C4-2B (cell line): Measurements from ENCODE around the gene NAV2.
"Not testable (repeated sequence)": the region's sequence is repeated elsewhere in the genome, so short reads cannot be mapped to it uniquely, and the experiment has no call there.

Experiments
- H3K27ac ChIP-seq: fragments of 450-650 bp; 2 replicates; pipeline ENCODE4 v1.5.1; 2017
- CTCF ChIP-seq: fragments of 450-650 bp; conservative IDR thresholded peaks from 2 replicates; pipeline ENCODE4 v1.5.1; 2017; ENCODE audit warnings: mild to moderate bottlenecking
- ZFX ChIP-seq: fragments of 450-650 bp; IDR thresholded peaks from 2 replicates; pipeline ENCODE4 v1.6.1; 2017

The NAV2 gene

GRCh38 chr11:19956228-19956627, 243.6 kb downstream of the NAV2 start:
- H3K27ac ChIP-seq: no peak overlapping the region
- TF ChIP-seq CTCF: no peak
- no peak for TF ChIP-seq ZFX

GRCh38 chr11:19957294-19957943, 244.8 kb downstream of the NAV2 start:
- H3K27ac ChIP-seq: no peak overlapping the region
- no peak for TF ChIP-seq CTCF
- TF ChIP-seq ZFX: no peak

- TF ChIP-seq CTCF: no peak
- no peak for TF ChIP-seq ZFX
- no peak overlapping the region for H3K27ac ChIP-seq
Measured at GRCh38 chr11:19958204-19958603, 245.6 kb downstream of the NAV2 start.

GRCh38 chr11:19959210-19959609, 246.6 kb downstream of the NAV2 start:
- no peak overlapping the region for H3K27ac ChIP-seq
- no peak for TF ChIP-seq CTCF
- TF ChIP-seq ZFX: no peak

- TF ChIP-seq ZFX: no peak
- no peak for TF ChIP-seq CTCF
- no peak overlapping the region for H3K27ac ChIP-seq
Measured at GRCh38 chr11:19959648-19960059, 247.0 kb downstream of the NAV2 start.

GRCh38 chr11:19960410-19960809, 247.8 kb downstream of the NAV2 start:
- H3K27ac ChIP-seq: not testable (repeated sequence)

GRCh38 chr11:19961225-19961624, 248.6 kb downstream of the NAV2 start:
- TF ChIP-seq CTCF (no peak), ZFX (no peak)
- no peak overlapping the region for H3K27ac ChIP-seq
